ENCODE measurements around the gene MRPL58. TPM values are rescaled to one million over a fixed set of nuclear protein-coding genes. Genes with fewer than 3 reads are reported as not detected.

The MRPL58 gene
- total RNA-seq, 2 experiments from 2014 or later = 64.6 to 66.5 TPM

DNA sequence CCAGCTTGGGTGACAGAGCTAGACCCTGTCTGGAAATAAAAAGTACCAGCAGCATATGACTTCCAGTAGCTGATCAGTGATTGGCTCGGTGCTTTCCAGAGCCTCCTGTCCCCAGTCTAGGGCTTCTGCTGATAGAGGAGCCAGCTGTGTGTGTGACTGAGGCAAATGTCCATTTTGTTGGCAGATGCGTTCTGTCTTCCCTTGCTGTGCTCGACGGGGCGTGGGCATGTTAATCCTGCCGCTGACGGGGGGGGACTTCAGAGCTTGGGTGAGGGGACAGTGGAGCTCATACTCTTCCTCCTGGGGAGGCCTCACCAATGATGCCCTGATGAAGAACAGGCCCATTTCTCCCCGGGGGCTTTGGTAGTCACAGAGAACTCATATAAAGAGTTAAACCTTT lies 49.1 kb downstream of the MRPL58 start:
- DNase-seq = no peak
- H3K36me3 Mint-ChIP-seq (ENCODE audit: low read depth) = peaks cover 30% of the 10 kb centered on the region
- ChIA-PET POLR2A (no interaction called here), CTCF (interaction anchor here (0.6 to 3.6 kb wide), 3 partner anchors 13 to 125 kb away, joined by 3 to 20 read pairs (median 3); partner anchors contain the start of genes ATP5PD, KCTD2 and NT5C)
- no peak overlapping the region for H3K27ac Mint-ChIP-seq
- ATAC-seq = no peak
- no peaks in the 10 kb centered on the region for H3K9me3 Mint-ChIP-seq (ENCODE audit: low read depth)
- intact Hi-C loops (cut with DNase I, micrococcal nuclease) = no loop called here
- no peaks in the 10 kb centered on the region for H3K27me3 Mint-ChIP-seq
- H3K4me3 Mint-ChIP-seq = no peak overlapping the region
- peaks cover 30% of the 10 kb centered on the region for H3K4me1 Mint-ChIP-seq

DNA sequence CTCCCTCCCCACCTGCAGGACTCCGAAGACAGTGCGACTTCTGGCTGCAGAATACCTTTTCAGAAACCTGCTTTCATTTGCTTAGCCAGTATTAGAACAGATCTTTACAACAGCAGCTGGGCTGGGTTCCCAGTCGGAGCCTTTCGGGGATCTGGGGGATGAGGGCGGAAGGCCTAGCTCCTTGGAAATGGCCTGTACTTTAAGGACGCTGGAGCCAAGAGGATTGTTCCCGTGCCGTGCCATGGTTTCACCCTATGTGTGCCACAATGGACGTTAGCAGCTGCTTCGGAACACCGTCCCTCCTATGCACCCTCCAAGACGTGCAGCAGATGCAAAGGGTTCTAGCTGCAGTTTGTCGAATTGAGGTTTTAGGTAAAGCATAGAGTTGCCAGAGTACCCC lies 50.7 kb downstream of the MRPL58 start:
- ChIA-PET POLR2A (no interaction called here), CTCF (interaction anchor here (0.6 to 1.2 kb wide), 3 partner anchors 24 to 446 kb away, joined by 3 read pairs; partner anchors contain the start of gene SLC16A5)
- H3K27ac Mint-ChIP-seq = no peak overlapping the region
- intact Hi-C loops (cut with DNase I, micrococcal nuclease) = no loop called here
- H3K36me3 Mint-ChIP-seq (ENCODE audit: low read depth) = peaks cover 30% of the 10 kb centered on the region
- ATAC-seq = no peak
- H3K27me3 Mint-ChIP-seq = no peaks in the 10 kb centered on the region
- H3K4me3 Mint-ChIP-seq = no peak overlapping the region
- H3K4me1 Mint-ChIP-seq = peaks cover 39% of the 10 kb centered on the region
- H3K9me3 Mint-ChIP-seq (ENCODE audit: low read depth) = no peaks in the 10 kb centered on the region
- no peak for DNase-seq

DNA sequence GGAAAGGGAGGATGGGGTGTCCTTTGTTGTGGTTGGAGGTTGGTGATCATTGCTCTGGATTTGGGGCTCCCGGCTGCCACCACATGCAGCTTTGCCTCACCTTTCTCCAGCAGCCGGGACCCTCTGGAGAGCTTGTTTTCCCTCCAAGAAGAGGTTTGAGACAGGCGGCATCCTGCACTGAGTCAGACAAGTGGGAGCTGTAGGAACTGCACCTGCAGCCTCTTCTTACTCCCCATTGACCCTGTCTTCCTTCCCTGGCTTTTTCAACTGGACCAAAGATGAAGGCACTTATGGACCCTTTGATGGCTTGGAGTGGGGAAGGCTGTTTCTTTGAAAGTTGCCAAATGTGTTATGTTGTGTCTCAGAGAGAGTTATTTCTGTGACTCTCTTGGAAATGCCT lies 51.2 kb downstream of the MRPL58 start:
- Mint-ChIP-seq H3K4me3 (no peak overlapping the region), H3K4me1 (peaks cover 40% of the 10 kb centered on the region), H3K27ac (no peak overlapping the region), H3K9me3 (ENCODE audit: low read depth) (no peaks in the 10 kb centered on the region), H3K36me3 (ENCODE audit: low read depth) (peaks cover 30% of the 10 kb centered on the region), H3K27me3 (no peaks in the 10 kb centered on the region)
- ATAC-seq (no peak), DNase-seq (no peak)
- intact Hi-C loops (cut with DNase I, micrococcal nuclease) = no loop called here
- CTCF ChIA-PET = interaction anchor here (0.7 to 1.2 kb wide), 2 partner anchors 24 to 102 kb away, joined by 3 read pairs; partner anchors contain the start of gene SLC16A5
- POLR2A ChIA-PET = no interaction called here

DNA sequence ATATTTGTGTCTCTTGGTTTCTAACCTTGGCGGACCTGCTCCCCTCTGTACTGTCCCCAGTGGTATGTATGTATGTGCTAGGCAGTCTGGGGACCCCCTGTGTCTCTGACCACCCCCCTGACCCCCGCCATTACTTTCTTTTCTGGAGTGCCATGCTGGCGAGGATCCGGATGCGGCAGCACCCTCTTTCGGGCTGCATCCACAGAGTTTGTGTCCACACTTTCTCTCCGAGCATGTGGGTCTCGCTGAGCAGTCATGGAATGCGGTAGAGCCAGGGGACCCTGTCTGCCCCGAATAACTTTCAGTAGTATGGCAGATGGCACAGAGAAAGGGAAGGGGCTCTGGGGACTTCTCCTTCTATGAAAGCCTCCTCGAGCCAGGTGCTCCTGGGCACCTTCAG lies 51.6 kb downstream of the MRPL58 start:
- intact Hi-C loops (cut with DNase I, micrococcal nuclease) = no loop called here
- Mint-ChIP-seq H3K27ac (no peak overlapping the region), H3K4me1 (peaks cover 43% of the 10 kb centered on the region), H3K9me3 (ENCODE audit: low read depth) (no peaks in the 10 kb centered on the region), H3K27me3 (no peaks in the 10 kb centered on the region), H3K36me3 (ENCODE audit: low read depth) (peaks cover 30% of the 10 kb centered on the region), H3K4me3 (no peak overlapping the region)
- POLR2A ChIA-PET = interaction anchor here (0.6 kb wide), 3 partner anchors 12 to 103 kb away, joined by 4 to 9 read pairs (median 5); no protein-coding TSS in a partner anchor
- ATAC-seq = no peak
- CTCF ChIA-PET = interaction anchor here (1.2 kb wide), 1 partner anchor 102 kb away, joined by 3 read pairs; no protein-coding TSS in a partner anchor
- DNase-seq = no peak

DNA sequence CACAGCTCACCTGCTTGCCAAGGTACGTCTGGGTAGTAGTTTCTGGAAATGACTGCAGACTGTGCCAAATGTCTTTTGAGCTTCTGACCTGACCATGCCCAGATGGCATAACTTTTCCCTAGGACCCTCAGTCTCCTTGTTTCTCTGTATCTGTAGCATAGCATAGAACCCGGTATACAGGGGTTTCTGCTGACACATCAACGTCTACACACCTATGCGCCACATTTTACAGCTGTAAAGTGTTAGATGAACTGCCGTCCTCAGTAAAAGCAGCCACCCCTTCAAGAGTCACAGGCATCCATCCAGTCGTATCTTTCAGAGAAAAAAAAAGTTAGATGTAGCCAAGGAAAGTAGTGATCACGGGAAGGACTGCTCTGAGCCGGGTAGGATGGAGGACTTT lies 52.0 kb downstream of the MRPL58 start:
- intact Hi-C loops (cut with DNase I, micrococcal nuclease) = no loop called here
- Mint-ChIP-seq H3K27ac (no peak overlapping the region), H3K4me3 (no peak overlapping the region), H3K36me3 (ENCODE audit: low read depth) (peaks cover 30% of the 10 kb centered on the region), H3K9me3 (ENCODE audit: low read depth) (no peaks in the 10 kb centered on the region), H3K27me3 (no peaks in the 10 kb centered on the region), H3K4me1 (peaks cover 41% of the 10 kb centered on the region)
- no peak for ATAC-seq
- POLR2A ChIA-PET = interaction anchor here (0.6 kb wide), 3 partner anchors 12 to 104 kb away, joined by 4 to 9 read pairs (median 5); no protein-coding TSS in a partner anchor
- DNase-seq = no peak
- CTCF ChIA-PET = no interaction called here

DNA sequence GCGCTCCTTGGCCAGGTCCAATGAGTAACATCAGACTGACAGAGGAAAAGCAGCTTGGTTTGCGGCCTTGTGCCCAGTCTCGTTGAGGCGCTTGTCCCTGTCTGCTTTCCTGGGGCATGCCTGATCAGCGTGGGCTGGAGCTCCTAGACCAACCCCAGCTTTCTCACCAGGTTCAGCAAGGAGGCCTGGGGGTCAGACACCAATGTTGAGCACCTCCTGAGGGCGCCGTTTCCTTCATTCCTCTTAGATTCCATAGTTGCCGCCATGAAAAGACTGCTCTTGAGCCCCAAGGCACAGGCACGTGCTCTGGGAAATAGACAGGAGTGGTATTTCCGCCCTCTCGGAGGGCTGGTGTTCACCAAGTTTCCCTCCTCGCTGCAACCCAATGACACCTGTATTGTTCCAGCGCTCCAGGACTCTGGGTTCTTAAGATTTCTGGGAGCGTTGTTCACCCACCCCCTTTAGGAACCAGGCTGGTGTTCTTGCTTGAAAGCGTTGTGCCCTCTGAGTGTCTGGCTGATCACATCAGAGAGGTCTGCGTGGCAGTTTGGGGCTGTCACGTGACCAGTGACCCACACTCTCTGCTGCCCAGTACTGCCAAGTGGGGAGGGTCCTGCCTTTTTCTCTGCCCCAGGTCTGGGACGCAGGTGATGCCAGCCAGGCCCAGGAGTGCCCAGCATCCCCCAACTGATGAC lies 52.5 kb downstream of the MRPL58 start:
- POLR2A ChIA-PET = interaction anchor here (1.1 kb wide), 1 partner anchor 13 kb away, joined by 3 read pairs; no protein-coding TSS in a partner anchor

DNA sequence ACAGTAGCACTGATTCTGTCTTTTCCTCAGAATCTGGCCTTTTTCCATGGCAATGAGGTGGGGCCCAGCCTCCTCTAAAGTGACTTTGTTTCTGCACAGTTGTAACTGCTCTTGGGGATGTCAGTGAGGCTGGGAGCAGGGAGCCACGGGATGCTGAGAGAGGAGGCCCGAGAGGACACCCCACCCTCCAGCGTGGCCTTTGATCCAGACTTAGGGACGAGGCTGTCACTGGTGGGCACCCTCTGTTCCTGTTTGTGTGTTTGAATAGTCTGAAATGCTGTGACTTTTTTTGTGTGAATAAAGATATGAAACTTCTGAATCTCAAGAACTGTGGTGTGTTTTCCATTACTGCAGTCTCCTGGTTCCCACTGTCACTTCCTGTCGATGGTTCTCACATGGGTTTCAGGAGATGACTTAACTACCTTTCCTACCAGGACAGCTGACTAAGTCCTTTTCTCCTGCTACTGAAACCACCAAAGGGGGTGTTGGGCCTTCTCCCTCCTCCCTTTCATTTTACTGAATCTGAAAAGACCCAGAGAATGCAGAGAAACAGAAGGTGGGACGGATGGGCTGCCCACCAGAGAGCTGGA lies 53.2 kb downstream of the MRPL58 start:
- POLR2A ChIA-PET = interaction anchor here (0.6 to 1.1 kb wide), 4 partner anchors 13 to 94 kb away, joined by 3 to 6 read pairs (median 4); no protein-coding TSS in a partner anchor
- DNase-seq (peak; percentile 38), ATAC-seq (peak; percentile 75)
- Mint-ChIP-seq H3K36me3 (ENCODE audit: low read depth) (peaks cover 23% of the 10 kb centered on the region), H3K4me3 (peak overlapping the region; percentile 6), H3K4me1 (peaks cover 39% of the 10 kb centered on the region), H3K9me3 (ENCODE audit: low read depth) (no peaks in the 10 kb centered on the region), H3K27ac (peak overlapping the region; percentile 83), H3K27me3 (no peaks in the 10 kb centered on the region)
- intact Hi-C loops (cut with DNase I, micrococcal nuclease) = loop anchor here (5.0 kb wide), 3 partner anchors 42 to 137 kb away; partner anchors contain the start of genes ARMC7 (in 1 of the 2) and NT5C (in 1 of the 2)
- CTCF ChIA-PET = interaction anchor here (1.0 to 2.7 kb wide), 2 partner anchors 105 to 135 kb away, joined by 4 to 9 read pairs; no protein-coding TSS in a partner anchor

More for the DNA sequence above, 52.5 kb downstream of the MRPL58 start:
- H3K27ac Mint-ChIP-seq = peak overlapping the region; percentile 83
- intact Hi-C loops (cut with DNase I, micrococcal nuclease) = loop anchor here (5.0 kb wide), 3 partner anchors 42 to 137 kb away; partner anchors contain the start of genes ARMC7 (in 1 of the 2) and NT5C (in 1 of the 2)
- DNase-seq (no peak), ATAC-seq (no peak)
- H3K27me3 Mint-ChIP-seq = no peaks in the 10 kb centered on the region
- H3K36me3 Mint-ChIP-seq (ENCODE audit: low read depth) = peaks cover 27% of the 10 kb centered on the region
- H3K4me3 Mint-ChIP-seq = no peak overlapping the region
- H3K9me3 Mint-ChIP-seq (ENCODE audit: low read depth) = no peaks in the 10 kb centered on the region
- H3K4me1 Mint-ChIP-seq = peaks cover 39% of the 10 kb centered on the region
- CTCF ChIA-PET = interaction anchor here (2.7 kb wide), 1 partner anchor 104 kb away, joined by 9 read pairs; no protein-coding TSS in a partner anchor

DNA sequence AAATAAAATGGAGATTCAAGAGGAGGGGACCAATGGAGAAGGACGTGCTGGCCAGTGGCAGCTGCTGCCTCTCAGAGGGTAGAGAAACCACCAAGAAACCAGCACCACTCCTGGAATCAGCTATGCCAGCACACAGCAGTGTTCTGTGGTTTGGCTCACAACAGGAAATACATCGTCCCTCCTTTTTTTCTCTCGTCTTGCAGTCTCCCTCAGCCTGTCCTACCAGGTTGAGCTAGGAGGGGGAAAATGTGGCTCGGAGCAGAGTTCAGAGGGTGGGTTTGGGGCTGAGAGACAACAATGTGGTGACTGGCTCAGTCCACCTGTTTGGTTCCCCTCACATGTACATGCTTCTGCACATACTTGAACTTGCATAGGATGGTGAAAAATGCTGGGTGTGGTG lies 55.4 kb downstream of the MRPL58 start:
- no peak overlapping the region for H3K4me3 Mint-ChIP-seq
- ATAC-seq = peak; percentile 76

DNA sequence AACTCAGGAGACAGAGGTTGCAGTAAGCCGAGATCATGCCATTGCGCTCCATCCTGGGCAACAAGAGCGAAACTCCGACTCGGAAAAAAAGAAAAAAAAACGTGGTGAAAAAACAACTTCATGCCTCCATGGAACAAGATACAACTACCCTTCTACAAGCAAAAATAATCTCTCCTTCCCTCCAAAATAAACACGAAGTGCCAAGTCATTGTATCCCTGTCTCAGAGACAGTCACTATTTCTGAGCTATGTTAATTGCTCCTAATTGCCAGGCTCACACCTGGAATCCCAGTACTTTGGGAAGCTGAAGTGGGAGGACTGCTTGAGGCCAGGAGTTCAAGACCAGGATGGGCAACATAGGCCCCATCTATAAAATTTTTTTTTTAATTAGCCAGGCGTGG lies 56.3 kb downstream of the MRPL58 start:
- no peaks in the 10 kb centered on the region for H3K27me3 Mint-ChIP-seq
- POLR2A ChIA-PET = no interaction called here
- peaks cover 13% of the 10 kb centered on the region for H3K36me3 Mint-ChIP-seq (ENCODE audit: low read depth)
- peaks cover 39% of the 10 kb centered on the region for H3K4me1 Mint-ChIP-seq
- CTCF ChIA-PET = interaction anchor here (0.5 to 2.3 kb wide), 6 partner anchors 9 to 119 kb away, joined by 3 to 11 read pairs (median 4); no protein-coding TSS in a partner anchor
- H3K27ac Mint-ChIP-seq = peak overlapping the region; percentile 10
- no peak for DNase-seq
- no peak overlapping the region for H3K4me3 Mint-ChIP-seq
- intact Hi-C loops (cut with DNase I, micrococcal nuclease) = loop anchor here (5.0 kb wide), 3 partner anchors 39 to 134 kb away; partner anchors contain the start of genes ARMC7 (in 1 of the 2) and NT5C (in 1 of the 2)
- no peaks in the 10 kb centered on the region for H3K9me3 Mint-ChIP-seq (ENCODE audit: low read depth)
- no peak for ATAC-seq

More for the DNA sequence above, 55.4 kb downstream of the MRPL58 start:
- Mint-ChIP-seq H3K27me3 (no peaks in the 10 kb centered on the region), H3K36me3 (ENCODE audit: low read depth) (peaks cover 13% of the 10 kb centered on the region), H3K4me1 (peaks cover 39% of the 10 kb centered on the region), H3K27ac (peak overlapping the region; percentile 66), H3K9me3 (ENCODE audit: low read depth) (no peaks in the 10 kb centered on the region)
- ChIA-PET POLR2A (interaction anchor here (0.7 kb wide), 1 partner anchor 42 kb away, joined by 4 read pairs; the partner anchor contains the start of gene ARMC7), CTCF (interaction anchor here (0.6 to 2.3 kb wide), 3 partner anchors 8 to 40 kb away, joined by 3 to 11 read pairs (median 6); no protein-coding TSS in a partner anchor)
- peak; percentile 52 for DNase-seq
- intact Hi-C loops (cut with DNase I, micrococcal nuclease) = loop anchor here (5.0 kb wide), 3 partner anchors 39 to 134 kb away; partner anchors contain the start of genes ARMC7 (in 1 of the 2) and NT5C (in 1 of the 2)

DNA sequence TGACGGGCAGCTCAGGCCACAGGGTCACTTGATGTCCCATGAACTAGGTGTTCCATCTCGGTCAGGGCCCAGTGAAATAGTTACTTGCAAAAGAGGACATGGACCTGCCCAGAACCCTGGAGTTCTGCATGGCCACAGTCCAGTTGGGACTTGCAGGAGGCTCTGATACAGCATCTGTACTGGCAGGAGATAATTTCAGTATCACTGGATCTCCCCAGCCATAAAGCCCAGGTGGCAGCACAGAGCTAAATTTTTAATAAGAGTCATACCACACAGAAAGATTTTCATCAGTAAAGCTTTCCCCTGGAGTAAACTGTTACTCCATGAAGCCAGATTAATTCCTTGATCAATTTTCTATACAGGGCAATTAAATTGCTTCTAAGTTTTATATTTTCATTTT lies 57.3 kb downstream of the MRPL58 start:
- Mint-ChIP-seq H3K4me1 (peaks cover 34% of the 10 kb centered on the region), H3K27me3 (no peaks in the 10 kb centered on the region), H3K4me3 (no peak overlapping the region), H3K9me3 (ENCODE audit: low read depth) (no peaks in the 10 kb centered on the region), H3K36me3 (ENCODE audit: low read depth) (peaks cover 4% of the 10 kb centered on the region), H3K27ac (no peak overlapping the region)
- DNase-seq = peak; percentile 31
- POLR2A ChIA-PET = no interaction called here
- intact Hi-C loops (cut with DNase I, micrococcal nuclease) = loop anchor here (5.0 kb wide), 3 partner anchors 38 to 133 kb away; partner anchors contain the start of genes ARMC7 (in 1 of the 2) and NT5C (in 1 of the 2)
- no peak for ATAC-seq
- CTCF ChIA-PET = interaction anchor here (0.8 to 2.3 kb wide), 6 partner anchors 10 to 387 kb away, joined by 3 to 11 read pairs (median 6); partner anchors contain the start of gene TMEM94
